Cardiac fibroblast (primary cell): ENCODE data around the gene LMBR1.
"Not testable (repeated sequence)": the region's sequence is repeated elsewhere in the genome, so short reads cannot be mapped to it uniquely, and the experiment has no call there.

Experiments used
- DNase-seq, 2 donors: peaks; one replicate each; pipeline versions ENCODE4 v3.0.0 to v3.0.0-alpha.2; 2010; ENCODE audit warnings: low read depth in 2 of 2
- H3K4me3 ChIP-seq, 2 donors: replicated peaks in 1 of 2; 1 replicate in 1 of 2; 2 replicates in 1 of 2; pipeline ENCODE4 v1.5.1; 2011; ENCODE audit warnings: low read depth in 2 of 2, low read length in 2 of 2, mild to moderate bottlenecking in 2 of 2, moderate library complexity in 1 of 2
- CTCF ChIP-seq: IDR thresholded peaks from one replicate; pipeline ENCODE4 v1.5.1; 2011; ENCODE audit warnings: low read depth, mild to moderate bottlenecking, low read length, inconsistent platforms

Gene LMBR1

GRCh38 chr7:156702399-156702798 lies 190.6 kb downstream of the LMBR1 start:
- DNase-seq = no peak
- no peak for TF ChIP-seq CTCF
- no peak overlapping the region for H3K4me3 ChIP-seq

GRCh38 chr7:156701787-156702186 lies 191.2 kb downstream of the LMBR1 start:
- DNase-seq, H3K4me3 ChIP-seq: not testable (repeated sequence)

GRCh38 chr7:156698512-156698911 lies 194.5 kb downstream of the LMBR1 start:
- not testable (repeated sequence) for DNase-seq, H3K4me3 ChIP-seq

- DNase-seq, H3K4me3 ChIP-seq: not testable (repeated sequence)
These were observed 195.7 kb downstream of the LMBR1 start for GRCh38 chr7:156697283-156697682.

GRCh38 chr7:156693627-156694026 lies 199.4 kb downstream of the LMBR1 start:
- no peak overlapping the region for H3K4me3 ChIP-seq
- no peak for DNase-seq
- TF ChIP-seq CTCF = no peak

- TF ChIP-seq CTCF = no peak
These were observed 200.1 kb downstream of the LMBR1 start for GRCh38 chr7:156692849-156693248.

GRCh38 chr7:156691764-156692163 lies 201.2 kb downstream of the LMBR1 start:
- no peak overlapping the region for H3K4me3 ChIP-seq
- no peak for DNase-seq
- TF ChIP-seq CTCF = no peak

More at GRCh38 chr7:156692849-156693248, 200.1 kb downstream of the LMBR1 start:
- no peak for DNase-seq
- H3K4me3 ChIP-seq = no peak overlapping the region

- no peak overlapping the region for H3K4me3 ChIP-seq
- DNase-seq = no peak
- no peak for TF ChIP-seq CTCF
These were observed 208.3 kb downstream of the LMBR1 start for GRCh38 chr7:156684661-156685060.

GRCh38 chr7:156684251-156684650 lies 208.7 kb downstream of the LMBR1 start:
- no peak for DNase-seq
- no peak for TF ChIP-seq CTCF

More at GRCh38 chr7:156684251-156684650, 208.7 kb downstream of the LMBR1 start:
- no peak overlapping the region for H3K4me3 ChIP-seq
